NCI-H2171 (cell line): ENCODE measurements around the gene PARVB.
"Not testable (repeated sequence)": the region's sequence is repeated elsewhere in the genome, so short reads cannot be mapped to it uniquely, and the experiment has no call there.

Experiments
- DNase-seq: peaks from one replicate; lab custom pipeline; 2025; lab: John Stamatoyannopoulos, UW

Gene PARVB

DNA sequence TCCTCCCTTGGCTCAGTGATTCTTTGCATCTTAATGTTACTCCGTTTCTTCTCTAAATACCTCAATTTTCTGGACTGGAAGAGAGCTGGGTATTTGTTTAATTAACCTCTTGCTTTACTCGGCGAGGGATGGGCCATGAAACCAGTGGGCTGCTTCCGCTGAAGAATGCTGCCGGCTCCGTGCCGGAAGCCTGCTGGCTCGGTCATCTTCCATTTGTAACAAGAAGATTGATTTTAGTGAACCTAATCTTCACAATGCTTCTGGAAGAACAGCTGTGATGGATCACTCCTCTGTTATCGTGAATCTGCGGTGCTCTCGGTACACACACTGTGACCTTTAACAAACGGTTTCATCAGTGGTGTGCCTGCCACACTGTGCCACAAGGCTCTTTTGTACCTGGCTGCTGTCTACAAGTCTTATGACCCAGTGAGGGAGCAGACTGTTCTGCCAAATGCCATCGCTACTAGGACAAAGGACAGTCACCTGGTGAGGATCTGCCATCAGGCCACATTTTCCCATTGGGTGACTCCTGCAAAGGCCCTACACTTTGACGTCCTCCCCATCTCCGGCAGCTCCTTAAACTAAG, 25.3 kb upstream of the PARVB start:
- no peak for DNase-seq

DNA sequence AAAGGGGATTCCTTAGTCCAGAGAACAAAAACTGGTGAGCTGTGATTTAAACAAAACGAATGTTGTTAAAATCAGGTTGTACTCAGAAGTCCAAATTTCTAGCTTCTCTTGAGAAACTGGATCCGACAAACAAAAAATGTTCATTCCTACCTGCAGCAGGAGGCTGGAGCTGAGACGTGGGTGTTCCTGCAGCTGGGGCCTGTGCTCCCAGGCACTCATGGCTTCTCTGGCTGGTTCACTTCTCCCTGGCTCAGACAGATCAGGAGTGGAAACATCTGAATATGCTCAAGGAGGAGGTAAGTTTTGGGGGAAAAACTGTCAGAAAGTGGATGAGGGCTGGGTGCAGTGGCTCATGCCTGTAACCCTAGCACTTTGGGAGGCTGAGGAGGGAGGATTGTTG, 24.7 kb upstream of the PARVB start:
- DNase-seq = no peak

- no peak for DNase-seq
These were observed 24.0 kb upstream of the PARVB start for GRCh38 chr22:44000123-44000522.

- no peak for DNase-seq
These were observed 22.6 kb upstream of the PARVB start for GRCh38 chr22:44001521-44001920.

DNA sequence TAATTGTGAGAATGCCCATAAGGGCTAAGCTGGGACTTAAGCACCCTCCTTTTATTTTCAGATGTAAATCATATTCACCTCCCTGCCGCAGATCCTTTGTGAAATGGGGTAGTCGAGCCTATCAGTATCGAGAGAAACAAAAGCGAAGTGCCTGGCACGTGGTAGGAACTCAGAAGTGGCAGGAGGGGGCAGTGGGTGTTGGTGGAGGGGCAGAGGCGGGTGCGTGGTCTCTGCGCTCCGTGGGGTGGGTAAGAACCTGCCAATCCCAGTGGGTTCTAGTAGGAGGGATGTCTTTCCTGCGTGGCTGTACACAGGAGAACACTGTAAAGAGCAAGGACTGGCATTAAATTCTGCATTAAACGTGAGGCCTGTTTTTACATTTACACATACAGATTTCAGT, 21.8 kb upstream of the PARVB start:
- no peak for DNase-seq

DNA sequence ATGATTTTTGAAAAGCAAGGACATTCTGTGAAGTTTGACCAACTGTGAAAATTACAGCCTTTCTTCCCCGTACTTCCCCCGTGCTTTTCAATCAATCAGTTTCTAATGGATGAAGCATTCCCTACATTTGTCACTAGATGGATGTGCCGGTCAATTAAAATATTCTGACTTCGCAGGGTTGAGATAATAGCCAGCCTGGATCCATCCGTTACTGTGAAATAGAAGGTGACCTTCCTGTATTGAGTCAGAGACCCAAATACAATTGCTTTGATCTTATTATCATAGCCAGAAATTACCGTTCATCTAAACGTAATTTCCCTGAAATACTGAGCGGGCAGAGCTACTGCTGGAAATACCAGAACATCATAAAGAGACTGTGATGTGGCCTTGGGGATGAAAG, 21.1 kb upstream of the PARVB start:
- no peak for DNase-seq

DNA sequence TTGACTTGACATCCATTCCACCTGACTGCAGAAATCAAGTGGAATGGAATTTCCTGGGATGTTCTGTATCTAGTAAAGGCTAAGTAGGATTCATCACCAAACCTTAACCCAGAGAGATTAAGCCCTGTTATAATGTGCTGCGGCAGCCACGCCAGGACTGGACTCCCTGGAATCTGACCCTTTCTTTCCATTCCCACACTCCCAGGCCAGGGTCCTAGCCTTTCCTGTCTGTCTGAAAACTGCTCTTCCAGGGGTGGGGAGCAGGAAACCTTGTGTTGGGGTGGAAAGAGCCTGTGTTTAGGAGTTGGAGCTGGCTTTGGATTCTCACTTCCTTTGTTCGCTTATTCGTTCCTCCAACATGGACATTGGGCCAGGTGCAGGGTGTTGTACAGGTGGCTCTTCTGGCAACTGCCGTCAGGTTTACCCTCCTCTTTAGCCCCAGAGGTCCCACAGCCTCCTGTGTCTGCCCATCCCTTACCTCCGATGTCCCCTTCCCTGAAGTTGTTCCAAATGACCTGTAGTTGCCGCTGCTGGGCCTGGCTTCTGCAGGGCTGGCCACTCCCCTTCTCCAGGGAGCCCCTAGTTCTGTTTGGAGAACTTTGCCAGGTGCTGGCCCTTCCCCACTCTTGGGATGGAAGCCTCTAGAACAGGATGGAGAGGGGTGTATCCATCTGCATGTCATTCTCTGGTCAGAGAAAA, 20.5 kb upstream of the PARVB start:
- no peak for DNase-seq

GRCh38 chr22:44004104-44004460, 20.0 kb upstream of the PARVB start:
- DNase-seq = no peak

DNA sequence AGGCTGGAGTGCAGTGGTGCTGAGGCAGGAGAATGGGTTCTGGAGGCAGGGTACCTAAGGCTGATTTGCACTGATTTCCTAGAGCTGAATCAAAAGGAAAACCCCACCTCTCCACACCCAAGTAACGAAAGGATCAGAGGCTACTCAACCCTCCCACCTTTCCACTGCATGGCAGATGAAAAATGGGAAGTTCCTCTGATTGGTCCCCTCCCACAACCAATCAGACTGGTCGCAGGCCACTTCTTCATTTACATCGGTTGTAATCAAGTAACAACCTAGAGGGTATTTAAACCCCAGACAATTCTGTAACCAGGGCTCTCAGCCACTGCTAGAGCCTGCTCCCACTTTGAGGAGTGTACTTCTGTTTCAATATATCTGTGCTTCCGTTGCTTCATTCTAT, 18.6 kb upstream of the PARVB start:
- no peak for DNase-seq

GRCh38 chr22:44012162-44012561, 11.9 kb upstream of the PARVB start:
- no peak for DNase-seq

- no peak for DNase-seq
These were observed 11.5 kb upstream of the PARVB start for GRCh38 chr22:44012591-44012990.

- no peak for DNase-seq
These were observed 9.9 kb upstream of the PARVB start for GRCh38 chr22:44014241-44014640.

GRCh38 chr22:44016586-44016985, 7.5 kb upstream of the PARVB start:
- not testable (repeated sequence) for DNase-seq

GRCh38 chr22:44018594-44018993, 5.5 kb upstream of the PARVB start:
- no peak for DNase-seq

DNA sequence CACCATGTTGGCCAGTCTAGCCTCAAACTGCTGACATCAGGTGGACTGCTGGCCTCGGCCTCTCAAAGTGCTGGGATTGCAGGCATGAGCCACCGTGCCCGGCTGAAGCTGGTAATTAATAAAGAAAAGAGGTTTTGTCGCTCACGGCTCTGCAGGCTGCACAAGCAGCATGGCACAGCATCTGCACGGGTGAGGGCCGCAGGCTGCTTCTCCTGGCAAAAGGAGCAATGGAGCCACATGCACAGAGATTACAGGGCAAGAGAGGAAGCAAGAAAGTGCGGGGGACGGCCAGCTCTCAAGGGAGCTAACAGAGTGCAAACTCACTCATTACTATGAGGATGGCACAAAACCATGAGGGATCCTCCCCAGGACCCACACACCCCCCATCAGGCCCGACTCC, 4.7 kb upstream of the PARVB start:
- no peak for DNase-seq

- DNase-seq = no peak
These were observed 4.3 kb upstream of the PARVB start for GRCh38 chr22:44019846-44020245.

- DNase-seq = no peak
These were observed 3.1 kb upstream of the PARVB start for GRCh38 chr22:44020981-44021380.

DNA sequence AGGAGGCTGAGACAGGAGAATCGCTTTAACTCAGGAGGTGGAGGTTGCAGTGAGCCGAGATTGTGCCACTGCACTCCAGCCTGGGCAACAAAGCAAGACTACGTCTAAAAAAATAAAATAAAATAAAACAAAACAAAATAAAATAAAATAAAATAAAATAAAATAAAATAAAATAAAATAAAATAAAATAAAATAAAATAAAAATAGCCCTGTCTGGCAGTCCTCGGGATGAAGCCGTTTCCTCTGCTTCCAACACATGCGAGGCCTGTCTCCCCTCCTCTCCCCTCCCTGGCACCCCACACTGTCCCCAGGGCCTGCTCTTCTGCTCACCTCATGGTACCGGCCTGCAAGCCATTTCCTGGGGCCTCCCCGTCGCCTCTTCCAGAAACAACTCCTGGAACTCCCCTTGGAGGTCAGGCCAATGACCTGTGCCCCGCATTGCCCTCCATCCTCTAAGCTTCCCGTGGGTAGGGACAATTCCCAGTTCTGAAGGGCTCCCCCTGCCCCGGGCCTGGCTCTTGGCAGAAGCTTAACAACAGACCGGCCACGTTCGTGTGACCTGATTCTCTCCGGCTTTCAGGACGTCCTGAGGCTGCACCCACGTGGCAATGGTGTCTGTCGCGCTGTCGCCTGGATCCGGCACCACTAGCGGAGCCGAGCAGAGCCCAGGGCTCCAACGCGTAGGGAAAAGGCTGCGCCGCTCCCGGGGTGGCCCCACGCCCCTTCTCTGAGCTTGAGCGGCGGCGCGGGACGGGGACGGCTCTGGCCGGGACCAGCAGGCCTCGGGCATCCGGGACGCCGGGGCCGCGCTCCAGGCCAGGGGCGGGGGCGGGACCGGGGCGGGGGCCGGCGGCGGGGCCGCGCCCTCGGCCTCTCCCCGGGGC, 456 bp upstream of the PARVB start:
- DNase-seq = no peak

DNA sequence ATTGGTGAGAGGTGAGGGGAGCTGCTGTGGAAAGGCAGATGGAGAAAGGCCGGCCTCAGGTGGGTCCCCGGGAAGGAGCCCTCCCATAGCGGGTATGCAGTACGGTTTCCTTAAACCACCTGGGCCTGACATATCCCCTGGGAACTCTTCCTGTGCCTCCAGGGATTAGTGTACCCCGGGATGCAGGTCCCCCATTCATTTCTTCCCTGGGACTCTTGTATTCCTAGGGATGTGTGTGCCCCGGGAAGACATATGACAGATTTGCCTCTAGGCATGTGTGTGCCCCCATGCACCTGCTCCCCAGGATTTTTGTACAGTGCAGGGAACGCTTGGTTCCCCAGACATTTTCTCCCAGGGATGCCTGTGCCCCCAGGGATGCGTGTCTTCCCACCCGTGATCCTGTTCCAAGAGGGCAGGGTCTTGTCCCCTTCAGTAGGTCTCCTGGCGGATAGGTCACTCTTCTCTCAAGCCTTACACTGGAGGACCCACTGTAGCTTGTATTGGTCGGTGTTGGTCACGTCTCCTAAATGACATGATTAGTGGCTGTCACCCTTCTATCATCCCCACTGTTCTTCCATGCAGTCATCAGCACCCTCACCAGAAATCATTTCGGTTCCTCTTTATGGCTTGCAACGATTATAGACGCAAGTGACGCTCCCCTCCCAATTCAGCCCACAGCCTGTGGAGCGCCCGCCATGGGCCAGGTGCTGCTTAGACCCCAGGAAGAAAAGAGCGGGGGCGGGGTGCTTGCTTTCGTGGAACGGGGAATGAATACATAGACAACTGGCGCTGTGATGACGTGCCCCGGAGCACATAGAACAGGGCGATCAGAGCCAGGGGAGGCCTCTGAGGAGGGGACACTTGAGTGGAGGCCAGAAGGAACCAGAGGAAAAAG, 1.3 kb downstream of the PARVB start:
- no peak for DNase-seq

- DNase-seq = no peak
These were observed 2.0 kb downstream of the PARVB start for GRCh38 chr22:44026066-44026629.

GRCh38 chr22:44026630-44027511, 2.8 kb downstream of the PARVB start:
- DNase-seq = no peak
